A673 (cell line): ENCODE results near the gene HYAL3. TPM values are rescaled to one million over a fixed set of nuclear protein-coding genes. Genes with fewer than 3 reads are reported as not detected.

Source experiments
- BruUV-seq: library from RNA; stranded (reverse); fragments of 400-500 nt; replicated peaks from 2 replicates; lab custom pipeline; 2021; lab: Mats Ljungman, UMichigan
- CTCF ChIA-PET: fragments of 300-600 bp; sonication (Branson Sonifier 250); formaldehyde crosslinking; loops from one replicate; lab custom pipeline; 2022; ENCODE audit warnings: antibody characterized with exemption; lab: Charles Lee
- POLR2A ChIA-PET: fragments of 300-600 bp; sonication (Branson Sonifier 250); formaldehyde crosslinking; loops from one replicate; lab custom pipeline; 2022; ENCODE audit warnings: antibody characterized with exemption; ENCODE audit not compliant: low non-redundant PET; lab: Charles Lee
- DNase-seq: peaks from one replicate; pipeline ENCODE4 v3.0.0-alpha.2; 2015; ENCODE audit warnings: low spot score
- H3K27ac ChIP-seq: fragments of 200-600 bp; sonication (generic); 2 replicates; pipeline ENCODE4 v1.5.1; 2016; ENCODE audit warnings: mixed run types, low read depth, mild to moderate bottlenecking, mixed read lengths, antibody characterized with exemption, low read length; ENCODE audit not compliant: poor library complexity, severe bottlenecking
- H3K27me3 ChIP-seq: fragments of 200-600 bp; sonication (generic); replicated peaks from 2 replicates; pipeline ENCODE4 v1.6.1; 2017; ENCODE audit warnings: mixed run types, low read depth, mild to moderate bottlenecking, mixed read lengths, antibody characterized with exemption, low read length; ENCODE audit not compliant: insufficient read depth, poor library complexity
- H3K36me3 ChIP-seq: fragments of 200-600 bp; sonication (generic); 2 replicates; pipeline ENCODE4 v1.6.1; 2016; ENCODE audit warnings: mixed run types, mild to moderate bottlenecking, mixed read lengths, antibody characterized with exemption, low read length; ENCODE audit not compliant: insufficient read depth, poor library complexity, severe bottlenecking
- H3K4me1 ChIP-seq: fragments of 200-600 bp; sonication (generic); 2 replicates; pipeline ENCODE4 v1.6.1; 2017; ENCODE audit warnings: mixed run types, mild to moderate bottlenecking, mixed read lengths, antibody characterized with exemption, low read length; ENCODE audit not compliant: insufficient read depth, poor library complexity, severe bottlenecking
- H3K4me3 ChIP-seq: fragments of 200-600 bp; sonication (generic); 2 replicates; pipeline ENCODE4 v1.5.1; 2016; ENCODE audit warnings: low read depth, mixed run types, mild to moderate bottlenecking, mixed read lengths, low read length; ENCODE audit not compliant: poor library complexity, severe bottlenecking
- H3K9me3 ChIP-seq: fragments of 200-600 bp; sonication (generic); 2 replicates; pipeline ENCODE4 v1.6.1; 2016; ENCODE audit warnings: mixed run types, low read depth, mild to moderate bottlenecking, mixed read lengths, antibody characterized with exemption, low read length; ENCODE audit not compliant: poor library complexity, severe bottlenecking
- CTCF ChIP-seq: fragments of 300-800, 200-600 bp; sonication (generic); conservative IDR thresholded peaks from 2 replicates; pipeline ENCODE4 v1.5.1; 2017; ENCODE audit warnings: low read depth, mild to moderate bottlenecking, antibody characterized with exemption, low read length, moderate library complexity, mixed read lengths
- EZH2 ChIP-seq: fragments of 200-600 bp; sonication (generic); IDR thresholded peaks from 2 replicates; pipeline ENCODE4 v1.6.1; 2017; ENCODE audit warnings: borderline replicate concordance, low read depth, mild to moderate bottlenecking, mixed read lengths, antibody characterized with exemption, low read length; ENCODE audit not compliant: poor library complexity, severe bottlenecking
- intact Hi-C: fragments of 100-400 bp; cut with micrococcal nuclease; formaldehyde crosslinking; loops from one replicate; pipeline ENCODE4 v1.10.0; 2022; ENCODE audit not compliant: unreplicated experiment
- total RNA-seq: library from RNA; stranded (reverse); gene quantifications from 2 replicates; pipeline ENCODE4 v1.2.3, GENCODE V29; 2021

The HYAL3 gene
- total RNA-seq, 1 experiment from 2014 or later, result 3.0 TPM

DNA sequence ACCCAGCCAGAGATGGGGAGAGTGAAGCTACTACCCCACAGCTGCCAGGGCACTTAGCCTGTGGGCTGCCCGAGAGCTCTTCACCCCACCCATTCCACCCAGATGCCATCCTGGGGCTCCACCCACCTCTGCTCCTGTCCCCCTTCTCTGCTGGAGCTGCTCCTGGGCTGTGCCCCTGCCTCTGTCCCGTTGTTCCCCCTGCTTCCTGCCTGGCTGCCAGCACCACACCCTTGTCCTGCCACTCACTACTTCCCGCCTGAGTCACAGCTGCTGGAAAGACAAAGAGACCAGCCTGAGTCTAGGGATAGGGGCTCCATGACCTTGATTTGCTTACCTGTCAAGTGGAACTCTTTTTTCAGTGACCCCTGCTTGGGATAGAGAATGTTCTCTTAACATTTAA, 50.8 kb downstream of the HYAL3 start:
- ChIA-PET POLR2A (no interaction called here), CTCF (no interaction called here)
- Histone ChIP-seq H3K4me3 (no peak overlapping the region), H3K27ac (no peak overlapping the region), H3K36me3 (no peaks in the 10 kb centered on the region), H3K9me3 (no peaks in the 10 kb centered on the region), H3K27me3 (no peaks in the 10 kb centered on the region), H3K4me1 (peaks cover 9% of the 10 kb centered on the region)
- DNase-seq, result no peak
- no TSS peak for BruUV-seq
- intact Hi-C loops, result no loop called here
- no peak for TF ChIP-seq EZH2
- no peak for TF ChIP-seq CTCF

- no peaks in the 10 kb centered on the region for H3K36me3 ChIP-seq
- intact Hi-C loops, result loop anchor here (1.0 kb wide), 1 partner anchor 19 kb away; no protein-coding TSS in a partner anchor
- POLR2A ChIA-PET, result no interaction called here
Measured at GRCh38 chr3:50246517-50246954, 52.7 kb downstream of the HYAL3 start.

GRCh38 chr3:50245831-50246516, 53.2 kb downstream of the HYAL3 start:
- H3K9me3 ChIP-seq, result no peaks in the 10 kb centered on the region
- ChIA-PET POLR2A (no interaction called here), CTCF (interaction anchor here (0.8 to 1.5 kb wide), 5 partner anchors 10 to 51 kb away, joined by 3 to 17 read pairs (median 4); partner anchors contain the start of gene GNAI2)
- BruUV-seq, result no TSS peak
- intact Hi-C loops, result loop anchor here (1.0 kb wide), 1 partner anchor 19 kb away; no protein-coding TSS in a partner anchor
- H3K4me3 ChIP-seq, result peak overlapping the region; percentile 42
- DNase-seq, result peak; percentile 85
- peak overlapping the region; percentile 74 for H3K27ac ChIP-seq
- H3K36me3 ChIP-seq, result no peaks in the 10 kb centered on the region
- no peaks in the 10 kb centered on the region for H3K27me3 ChIP-seq
- H3K4me1 ChIP-seq, result peaks cover 18% of the 10 kb centered on the region
- peak; percentile 85 for TF ChIP-seq CTCF
- TF ChIP-seq EZH2, result no peak

More at GRCh38 chr3:50246517-50246954, 52.7 kb downstream of the HYAL3 start:
- BruUV-seq, result no TSS peak
- H3K27me3 ChIP-seq, result no peaks in the 10 kb centered on the region
- peak; percentile 39 for DNase-seq
- CTCF ChIA-PET, result interaction anchor here (0.8 to 1.5 kb wide), 5 partner anchors 11 to 52 kb away, joined by 3 to 17 read pairs (median 4); partner anchors contain the start of gene GNAI2
- peaks cover 14% of the 10 kb centered on the region for H3K4me1 ChIP-seq
- 0 out of 2 replicates have a peak, but pooled peaks have one; percentile 2 for TF ChIP-seq CTCF
- TF ChIP-seq EZH2, result no peak
- peak overlapping the region; percentile 74 for H3K27ac ChIP-seq
- H3K4me3 ChIP-seq, result peak overlapping the region; percentile 42
- H3K9me3 ChIP-seq, result no peaks in the 10 kb centered on the region
